ENCODE results near the gene XPO4. TPM values are rescaled to one million over a fixed set of nuclear protein-coding genes. Genes with fewer than 3 reads are reported as not detected.
"Not testable (repeated sequence)": the region's sequence is repeated elsewhere in the genome, so short reads cannot be mapped to it uniquely, and the experiment has no call there.

XPO4 gene
- total and polyA plus RNA-seq, 5 donors from 2014 or later: 4.4 to 26.3 (median 8.1) TPM

- H3K4me1 ChIP-seq (ENCODE audit: control insufficient read depth, insufficient read depth, low read length, poor library complexity, severe bottlenecking); ATAC-seq (ENCODE audit: low read depth in 2 of 2); H3K27me3 Mint-ChIP-seq; H3K27ac ChIP-seq (ENCODE audit: insufficient read depth, low read length, poor library complexity, severe bottlenecking); H3K4me1 Mint-ChIP-seq; H3K4me3 ChIP-seq (ENCODE audit: low read depth, low read length); DNase-seq; H3K9me3 ChIP-seq (ENCODE audit: control insufficient read depth in 2 of 2, low read length in 2 of 2); H3K36me3 ChIP-seq (ENCODE audit: control insufficient read depth, insufficient read depth, low read length); H3K27me3 ChIP-seq (ENCODE audit: control insufficient read depth, insufficient read depth, low read length); H3K27ac Mint-ChIP-seq; H3K4me3 Mint-ChIP-seq: not testable (repeated sequence)
- peaks cover 20% of the 10 kb centered on the region for H3K36me3 Mint-ChIP-seq
- H3K9me3 Mint-ChIP-seq: peaks cover under 1 to 32% (median 8%) of the 10 kb centered on the region in 7 donors
Observed at GRCh38 chr13:20743830-20744404, 158.6 kb downstream of the XPO4 start.

GRCh38 chr13:20740021-20740420 is 162.5 kb downstream of the XPO4 start:
- Histone ChIP-seq H3K27me3 (ENCODE audit: control insufficient read depth, insufficient read depth, low read length) (no peaks in the 10 kb centered on the region), H3K36me3 (ENCODE audit: control insufficient read depth, insufficient read depth, low read length) (no peaks in the 10 kb centered on the region), H3K4me1 (ENCODE audit: control insufficient read depth, insufficient read depth, low read length, poor library complexity, severe bottlenecking) (no peaks in the 10 kb centered on the region), H3K4me3 (ENCODE audit: low read depth, low read length) (no peak overlapping the region), H3K27ac (ENCODE audit: insufficient read depth, low read length, poor library complexity, severe bottlenecking) (no peak overlapping the region), H3K9me3 (ENCODE audit: control insufficient read depth in 2 of 2, low read length in 2 of 2) (no peaks in the 10 kb centered on the region)
- H3K27ac Mint-ChIP-seq: no peak overlapping the region
- H3K9me3 Mint-ChIP-seq: peaks cover 0 to 13% (median 2%) of the 10 kb centered on the region in 7 donors
- peaks cover 14% of the 10 kb centered on the region for H3K36me3 Mint-ChIP-seq
- no peaks in the 10 kb centered on the region for H3K27me3 Mint-ChIP-seq
- no peak for DNase-seq
- no peak overlapping the region for H3K4me3 Mint-ChIP-seq
- peaks cover 0 to 9% (median under 1%) of the 10 kb centered on the region in 4 donors for H3K4me1 Mint-ChIP-seq
- no peak for ATAC-seq (ENCODE audit: low read depth in 2 of 2)

GRCh38 chr13:20738616-20739015 is 163.9 kb downstream of the XPO4 start:
- H3K9me3 ChIP-seq (ENCODE audit: control insufficient read depth in 2 of 2, low read length in 2 of 2): no peaks in the 10 kb centered on the region
- no peak overlapping the region for H3K27ac ChIP-seq (ENCODE audit: insufficient read depth, low read length, poor library complexity, severe bottlenecking)
- no peaks in the 10 kb centered on the region for H3K4me1 ChIP-seq (ENCODE audit: control insufficient read depth, insufficient read depth, low read length, poor library complexity, severe bottlenecking)
- DNase-seq (no peak), ATAC-seq (ENCODE audit: low read depth in 2 of 2) (no peak)
- no peak overlapping the region for H3K4me3 ChIP-seq (ENCODE audit: low read depth, low read length)
- H3K9me3 Mint-ChIP-seq: peaks cover 0 to 6% (median 0%) of the 10 kb centered on the region in 7 donors
- no peaks in the 10 kb centered on the region for H3K36me3 ChIP-seq (ENCODE audit: control insufficient read depth, insufficient read depth, low read length)
- H3K27ac Mint-ChIP-seq: no peak overlapping the region
- H3K4me1 Mint-ChIP-seq: peaks cover 0 to 9% (median under 1%) of the 10 kb centered on the region in 4 donors
- H3K36me3 Mint-ChIP-seq: peaks cover 16% of the 10 kb centered on the region
- no peaks in the 10 kb centered on the region for H3K27me3 ChIP-seq (ENCODE audit: control insufficient read depth, insufficient read depth, low read length)
- no peaks in the 10 kb centered on the region for H3K27me3 Mint-ChIP-seq
- H3K4me3 Mint-ChIP-seq: no peak overlapping the region

- Mint-ChIP-seq H3K27ac (no peak overlapping the region), H3K36me3 (peaks cover 38% of the 10 kb centered on the region), H3K27me3 (no peaks in the 10 kb centered on the region), H3K4me1 (peaks cover 0 to 2% (median 0%) of the 10 kb centered on the region in 4 donors), H3K4me3 (no peak overlapping the region), H3K9me3 (no peaks in the 10 kb centered on the region)
- H3K9me3 ChIP-seq (ENCODE audit: control insufficient read depth in 2 of 2, low read length in 2 of 2): no peaks in the 10 kb centered on the region
- no peak overlapping the region for H3K4me3 ChIP-seq (ENCODE audit: low read depth, low read length)
- H3K36me3 ChIP-seq (ENCODE audit: control insufficient read depth, insufficient read depth, low read length): no peaks in the 10 kb centered on the region
- H3K27me3 ChIP-seq (ENCODE audit: control insufficient read depth, insufficient read depth, low read length): no peaks in the 10 kb centered on the region
- H3K4me1 ChIP-seq (ENCODE audit: control insufficient read depth, insufficient read depth, low read length, poor library complexity, severe bottlenecking): no peaks in the 10 kb centered on the region
- H3K27ac ChIP-seq (ENCODE audit: insufficient read depth, low read length, poor library complexity, severe bottlenecking): no peak overlapping the region
- DNase-seq (no peak), ATAC-seq (ENCODE audit: low read depth in 2 of 2) (no peak)
Observed at GRCh38 chr13:20729633-20730585, 172.6 kb downstream of the XPO4 start.

GRCh38 chr13:20728579-20729311 is 173.8 kb downstream of the XPO4 start:
- Mint-ChIP-seq H3K36me3 (peaks cover 31% of the 10 kb centered on the region), H3K4me1 (peaks cover 0 to 2% (median 0%) of the 10 kb centered on the region in 4 donors), H3K27me3 (no peaks in the 10 kb centered on the region), H3K27ac (no peak overlapping the region), H3K9me3 (no peaks in the 10 kb centered on the region), H3K4me3 (no peak overlapping the region)
- no peaks in the 10 kb centered on the region for H3K36me3 ChIP-seq (ENCODE audit: control insufficient read depth, insufficient read depth, low read length)
- ATAC-seq (ENCODE audit: low read depth in 2 of 2): no peak
- DNase-seq: no peak
- no peaks in the 10 kb centered on the region for H3K27me3 ChIP-seq (ENCODE audit: control insufficient read depth, insufficient read depth, low read length)
- H3K9me3 ChIP-seq (ENCODE audit: control insufficient read depth in 2 of 2, low read length in 2 of 2): no peaks in the 10 kb centered on the region
- H3K4me1 ChIP-seq (ENCODE audit: control insufficient read depth, insufficient read depth, low read length, poor library complexity, severe bottlenecking): no peaks in the 10 kb centered on the region
- no peak overlapping the region for H3K4me3 ChIP-seq (ENCODE audit: low read depth, low read length)
- H3K27ac ChIP-seq (ENCODE audit: insufficient read depth, low read length, poor library complexity, severe bottlenecking): no peak overlapping the region

- Histone ChIP-seq H3K36me3 (ENCODE audit: control insufficient read depth, insufficient read depth, low read length) (no peaks in the 10 kb centered on the region), H3K4me1 (ENCODE audit: control insufficient read depth, insufficient read depth, low read length, poor library complexity, severe bottlenecking) (no peaks in the 10 kb centered on the region), H3K4me3 (ENCODE audit: low read depth, low read length) (no peak overlapping the region), H3K9me3 (ENCODE audit: control insufficient read depth in 2 of 2, low read length in 2 of 2) (no peaks in the 10 kb centered on the region), H3K27ac (ENCODE audit: insufficient read depth, low read length, poor library complexity, severe bottlenecking) (no peak overlapping the region), H3K27me3 (ENCODE audit: control insufficient read depth, insufficient read depth, low read length) (no peaks in the 10 kb centered on the region)
- peaks cover 31% of the 10 kb centered on the region for H3K36me3 Mint-ChIP-seq
- H3K27me3 Mint-ChIP-seq: peaks cover 1% of the 10 kb centered on the region
- no peak overlapping the region for H3K27ac Mint-ChIP-seq
- DNase-seq (no peak), ATAC-seq (ENCODE audit: low read depth in 2 of 2) (no peak)
- H3K9me3 Mint-ChIP-seq: no peaks in the 10 kb centered on the region
- H3K4me1 Mint-ChIP-seq: peaks cover 0 to 2% (median 0%) of the 10 kb centered on the region in 4 donors
- H3K4me3 Mint-ChIP-seq: no peak overlapping the region
Observed at GRCh38 chr13:20727856-20728255, 174.7 kb downstream of the XPO4 start.
